ENCODE data around the gene HLA-DQA2. TPM values are rescaled to one million over a fixed set of nuclear protein-coding genes. Genes with fewer than 3 reads are reported as not detected.

HLA-DQA2 gene
- total RNA-seq, 1 donor from 2014 or later, result 0.79 TPM

GRCh38 chr6:32794510-32794909 lies 53.3 kb downstream of the HLA-DQA2 start:
- peaks cover 2% of the 10 kb centered on the region for H3K4me1 Mint-ChIP-seq (ENCODE audit: low read depth)
- H3K27ac Mint-ChIP-seq, result no peak overlapping the region
- H3K36me3 Mint-ChIP-seq (ENCODE audit: insufficient read depth), result no peaks in the 10 kb centered on the region
- H3K27me3 Mint-ChIP-seq, result peaks cover 65% of the 10 kb centered on the region
- DNase-seq (ENCODE audit: low spot score, unreplicated experiment), result no peak
- H3K4me3 Mint-ChIP-seq (ENCODE audit: low read depth), result no peak overlapping the region
- peaks cover 4% of the 10 kb centered on the region for H3K9me3 Mint-ChIP-seq (ENCODE audit: low read depth)
- TF ChIP-seq CTCF (IDR thresholded peaks at IDR 0.05; ENCODE audit: unreplicated experiment), result no peak

Small RNA genes lying within 50 kb of the gene (microRNA-seq; reads per million reads assigned to microRNA genes)
- gene MIR3135B (ENCODE audit: borderline number of aligned reads, unreplicated experiment), result not detected

Other genes starting within 250 kb of the HLA-DQA2 start
- gene HLA-DRB5, start 211.1 kb upstream of the HLA-DQA2 start, total RNA-seq, result 0.60 and 0.71 TPM in 2 replicates
- gene HLA-DRB1, start 151.5 kb upstream of the HLA-DQA2 start, total RNA-seq, result 4.6 and 7.7 TPM in 2 replicates
- not detected in 2 replicates for gene HLA-DQA1, start 104.0 kb upstream of the HLA-DQA2 start, total RNA-seq
- 6.1 TPM in 2 replicates for gene HLA-DQB1, start 74.7 kb upstream of the HLA-DQA2 start, total RNA-seq
- not detected in 2 replicates for gene HLA-DQB2, start 22.1 kb downstream of the HLA-DQA2 start, total RNA-seq
- not detected in 2 replicates for gene HLA-DOB, start 75.6 kb downstream of the HLA-DQA2 start, total RNA-seq
- 2.0 and 5.1 TPM in 2 replicates for gene TAP2, start 97.3 kb downstream of the HLA-DQA2 start, total RNA-seq
- 0.29 TPM in 1 of 2 replicates, not detected in the other for gene PSMB8, start 102.7 kb downstream of the HLA-DQA2 start, total RNA-seq
- gene TAP1, start 112.3 kb downstream of the HLA-DQA2 start, total RNA-seq, result 0.50 and 1.1 TPM in 2 replicates
- not detected in 2 replicates for gene PSMB9, start 112.8 kb downstream of the HLA-DQA2 start, total RNA-seq
- gene HLA-DMB, start 199.6 kb downstream of the HLA-DQA2 start, total RNA-seq, result 1.1 and 1.8 TPM in 2 replicates
- 3.3 and 3.4 TPM in 2 replicates for gene HLA-DMA, start 211.7 kb downstream of the HLA-DQA2 start, total RNA-seq
- 229 and 238 TPM in 2 replicates for gene BRD2, start 227.2 kb downstream of the HLA-DQA2 start, total RNA-seq

All from progenitor cell of endocrine pancreas (in vitro differentiated cells).